ENCODE measurements around the gene IQCH.

- TF ChIP-seq CTCF (IDR thresholded peaks at IDR 0.05; ENCODE audit: low read length) = no peak
- TF ChIP-seq EZH2phosphoT487 (IDR thresholded peaks at IDR 0.05; ENCODE audit: low read length) = no peak
Measured at GRCh38 chr15:67383899-67384298, 129.3 kb downstream of the IQCH start.
